Measurements from ENCODE around the gene OGN. TPM values are rescaled to one million over a fixed set of nuclear protein-coding genes. Genes with fewer than 3 reads are reported as not detected.

Gene OGN
- total and polyA plus RNA-seq, 2 of the 13 experiments (the other 11 are each of a cell fraction or from before 2014, with no cell fraction given), result not detected

DNA sequence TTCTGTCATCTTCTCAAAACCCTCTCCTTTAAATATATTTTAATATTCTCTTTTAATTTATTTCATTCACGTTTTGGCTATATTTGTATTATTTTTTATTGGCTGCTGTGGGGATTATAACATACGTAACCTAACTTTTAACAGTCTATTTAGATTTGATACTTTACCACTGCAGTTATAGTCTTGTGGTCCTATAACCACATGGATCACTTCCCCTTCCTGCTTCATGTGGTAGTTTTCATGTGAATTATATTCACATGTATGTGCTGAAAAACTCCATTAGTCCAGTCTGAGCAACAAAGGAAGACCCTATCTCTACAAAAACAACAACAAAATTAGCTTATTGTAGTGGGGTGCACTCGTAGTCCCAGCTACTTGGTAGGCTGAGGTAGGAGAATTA is 44.3 kb downstream of the OGN start:
- DNase-seq (ENCODE audit: low spot score), result no peak
- 0 out of 2 replicates have a peak, but pooled peaks cover 5% of the 10 kb centered on the region for H3K9me3 ChIP-seq (ENCODE audit: low read length)
- FAIRE-seq, result no peak
- H3K27me3 ChIP-seq (ENCODE audit: control insufficient read depth in 1 of 2, insufficient read depth in 2 of 2, low read length in 2 of 2), result no peaks in the 10 kb centered on the region
- intact Hi-C loops (cut with micrococcal nuclease; ENCODE audit: unreplicated experiment), result no loop called here
- no peak overlapping the region for H3K27ac ChIP-seq (ENCODE audit: extremely low read length, insufficient read depth, low read length)
- 91% methylated on average over 3 of the region's 3 CpGs for WGBS (ENCODE audit: low lambda C conversion rate)
- no peak overlapping the region for H3K4me3 ChIP-seq (replicated peaks in 1 of 3; ENCODE audit: insufficient read depth in 1 of 3, low read depth in 2 of 3, low read length in 3 of 3)
- no peak for TF ChIP-seq FOXA1 (IDR thresholded peaks at IDR 0.05)
- TF ChIP-seq FOXA1 (CRISPR knock-in tag; IDR thresholded peaks at IDR 0.05), result no peak
- TF ChIP-seq FOXO4 (CRISPR knock-in tag; conservative IDR thresholded peaks at IDR 0.05), result no peak
- TF ChIP-seq ZNF607 (CRISPR knock-in tag; IDR thresholded peaks at IDR 0.05; ENCODE audit: borderline replicate concordance), result no peak
- TF ChIP-seq MTA3 (CRISPR knock-in tag; IDR thresholded peaks at IDR 0.05), result no peak
- no peak for TF ChIP-seq ZNF740 (CRISPR knock-in tag; IDR thresholded peaks at IDR 0.05)
- TF ChIP-seq ZNF777 (CRISPR knock-in tag; IDR thresholded peaks at IDR 0.05), result no peak
- TF ChIP-seq ZBTB8A (CRISPR knock-in tag; IDR thresholded peaks at IDR 0.05; ENCODE audit: borderline replicate concordance, low read depth), result no peak
- TF ChIP-seq ZNF430 (CRISPR knock-in tag; IDR thresholded peaks at IDR 0.05), result no peak
- TF ChIP-seq FOSL2 (CRISPR knock-in tag; IDR thresholded peaks at IDR 0.05), result no peak
- TF ChIP-seq NFKBIZ (CRISPR knock-in tag; IDR thresholded peaks at IDR 0.05), result no peak
- no peak for TF ChIP-seq ZNF260 (CRISPR knock-in tag; IDR thresholded peaks at IDR 0.05; ENCODE audit: borderline replicate concordance, low read depth)
- no peak for TF ChIP-seq RFX5 (IDR thresholded peaks at IDR 0.05; ENCODE audit: low read depth, low read length)
- no peak for TF ChIP-seq ZMYM4 (CRISPR knock-in tag; IDR thresholded peaks at IDR 0.05)
- H2AFZ ChIP-seq (ENCODE audit: low read length), result no peak overlapping the region
- ChIA-PET POLR2A (no interaction called here), CTCF (ENCODE audit: low intra/inter-chr PET ratio, low total read pairs) (no interaction called here)
- no peak overlapping the region for H3K4me2 ChIP-seq (ENCODE audit: low read depth, low read length)
- H3K79me2 ChIP-seq (ENCODE audit: insufficient read depth, low read length), result no peaks in the 10 kb centered on the region
- in situ Hi-C loops (cut with HindIII; ENCODE audit: extremely low pct_ligation_motif_present, low pct_unique_long_range_greater_than_20kb), result no loop called here
- H3K4me1 ChIP-seq (ENCODE audit: insufficient read depth, low read length), result no peaks in the 10 kb centered on the region
- H3K9ac ChIP-seq (ENCODE audit: insufficient read depth, low read depth, low read length), result no peak overlapping the region
- no peaks in the 10 kb centered on the region for H4K20me1 ChIP-seq (ENCODE audit: insufficient read depth, low read length)
- H3K36me3 ChIP-seq (replicated peaks in 1 of 2; ENCODE audit: control insufficient read depth in 1 of 2, insufficient read depth in 2 of 2, low read length in 2 of 2), result no peaks in the 10 kb centered on the region
- no TSS peak for BruUV-seq (replicated peaks)
- ATAC-seq, result no peak

Measured in HepG2 (cell line).